IPS-15b (cell line): Measurements from ENCODE around the gene POLR3E.

Experiments
- H3K27me3 ChIP-seq: one replicate; pipeline ENCODE4 v1.6.1; 2013; ENCODE audit warnings: low read length; ENCODE audit not compliant: control insufficient read depth, insufficient read depth
- H3K36me3 ChIP-seq: one replicate; pipeline ENCODE4 v1.6.1; 2013; ENCODE audit warnings: low read length; ENCODE audit not compliant: control insufficient read depth, insufficient read depth
- H3K4me1 ChIP-seq: one replicate; pipeline ENCODE4 v1.6.1; 2013; ENCODE audit warnings: mild to moderate bottlenecking, low read length; ENCODE audit not compliant: control insufficient read depth, insufficient read depth
- H3K4me3 ChIP-seq: one replicate; pipeline ENCODE4 v1.5.1; 2013; ENCODE audit warnings: low read depth, low read length
- H3K9ac ChIP-seq: one replicate; pipeline ENCODE4 v1.6.1; 2013; ENCODE audit warnings: low read depth, mild to moderate bottlenecking, low read length
- H3K9me3 ChIP-seq: one replicate; pipeline ENCODE4 v1.6.1; 2013; ENCODE audit warnings: mild to moderate bottlenecking, low read length; ENCODE audit not compliant: control insufficient read depth, insufficient read depth

POLR3E gene

GRCh38 chr16:22308824-22309520, 11.8 kb downstream of the POLR3E start:
- Histone ChIP-seq H3K9ac (no peak overlapping the region), H3K27me3 (no peaks in the 10 kb centered on the region), H3K36me3 (peaks cover 64% of the 10 kb centered on the region), H3K4me1 (no peaks in the 10 kb centered on the region), H3K9me3 (no peaks in the 10 kb centered on the region), H3K4me3 (no peak overlapping the region)

- Histone ChIP-seq H3K4me3 (no peak overlapping the region), H3K27me3 (no peaks in the 10 kb centered on the region), H3K4me1 (no peaks in the 10 kb centered on the region), H3K36me3 (peaks cover 65% of the 10 kb centered on the region), H3K9me3 (no peaks in the 10 kb centered on the region), H3K9ac (no peak overlapping the region)
Measured at GRCh38 chr16:22311520-22311919, 14.3 kb downstream of the POLR3E start.

GRCh38 chr16:22312897-22313781, 15.9 kb downstream of the POLR3E start:
- Histone ChIP-seq H3K36me3 (peaks cover 61% of the 10 kb centered on the region), H3K4me3 (no peak overlapping the region), H3K9ac (no peak overlapping the region), H3K4me1 (no peaks in the 10 kb centered on the region), H3K27me3 (no peaks in the 10 kb centered on the region), H3K9me3 (no peaks in the 10 kb centered on the region)

- Histone ChIP-seq H3K27me3 (no peaks in the 10 kb centered on the region), H3K4me1 (no peaks in the 10 kb centered on the region), H3K9ac (no peak overlapping the region), H3K9me3 (no peaks in the 10 kb centered on the region), H3K36me3 (peaks cover 55% of the 10 kb centered on the region), H3K4me3 (no peak overlapping the region)
Measured at GRCh38 chr16:22313876-22314470, 16.8 kb downstream of the POLR3E start.

- H3K4me3 ChIP-seq = no peak overlapping the region
- no peak overlapping the region for H3K9ac ChIP-seq
- H3K9me3 ChIP-seq = no peaks in the 10 kb centered on the region
- H3K27me3 ChIP-seq = no peaks in the 10 kb centered on the region
- peaks cover 47% of the 10 kb centered on the region for H3K36me3 ChIP-seq
- no peaks in the 10 kb centered on the region for H3K4me1 ChIP-seq
Measured at GRCh38 chr16:22314661-22315626, 17.7 kb downstream of the POLR3E start.

- Histone ChIP-seq H3K9me3 (no peaks in the 10 kb centered on the region), H3K27me3 (no peaks in the 10 kb centered on the region), H3K36me3 (peaks cover 44% of the 10 kb centered on the region)
Measured at GRCh38 chr16:22315979-22316378, 18.8 kb downstream of the POLR3E start.

GRCh38 chr16:22316411-22316811, 19.2 kb downstream of the POLR3E start:
- Histone ChIP-seq H3K9ac (no peak overlapping the region), H3K9me3 (no peaks in the 10 kb centered on the region), H3K27me3 (no peaks in the 10 kb centered on the region), H3K36me3 (peaks cover 44% of the 10 kb centered on the region), H3K4me1 (no peaks in the 10 kb centered on the region), H3K4me3 (no peak overlapping the region)

More at GRCh38 chr16:22315979-22316378, 18.8 kb downstream of the POLR3E start:
- Histone ChIP-seq H3K4me1 (no peaks in the 10 kb centered on the region), H3K4me3 (no peak overlapping the region), H3K9ac (no peak overlapping the region)

- H3K4me1 ChIP-seq = no peaks in the 10 kb centered on the region
- H3K36me3 ChIP-seq = peaks cover 48% of the 10 kb centered on the region
Measured at GRCh38 chr16:22317001-22317530, 19.9 kb downstream of the POLR3E start.

GRCh38 chr16:22317625-22318024, 20.4 kb downstream of the POLR3E start:
- Histone ChIP-seq H3K4me1 (no peaks in the 10 kb centered on the region), H3K9ac (no peak overlapping the region), H3K4me3 (no peak overlapping the region), H3K27me3 (no peaks in the 10 kb centered on the region), H3K9me3 (no peaks in the 10 kb centered on the region), H3K36me3 (peaks cover 50% of the 10 kb centered on the region)

More at GRCh38 chr16:22317001-22317530, 19.9 kb downstream of the POLR3E start:
- no peak overlapping the region for H3K9ac ChIP-seq
- H3K4me3 ChIP-seq = no peak overlapping the region
- no peaks in the 10 kb centered on the region for H3K9me3 ChIP-seq
- H3K27me3 ChIP-seq = no peaks in the 10 kb centered on the region

- Histone ChIP-seq H3K4me1 (no peaks in the 10 kb centered on the region), H3K4me3 (no peak overlapping the region), H3K36me3 (peaks cover 48% of the 10 kb centered on the region), H3K9me3 (no peaks in the 10 kb centered on the region), H3K27me3 (no peaks in the 10 kb centered on the region), H3K9ac (no peak overlapping the region)
Measured at GRCh38 chr16:22318690-22319358, 21.6 kb downstream of the POLR3E start.
